Stimulated activated memory B cell treated with anti-CD40 and anti-IgM and Interleukin-4, amounts not matched to agents 10 μg/mL and 1 μg/mL and 100 μg/mL, for 72 hours (primary cell): ENCODE measurements around the gene CD200R1.

Experiments used
- ATAC-seq: fragments of 150-1000 bp; cut with Tn5 transposase; 2 replicates; pipeline ENCODE4 v1.10.0; 2021
- H3K27ac Mint-ChIP-seq: one replicate; pipeline ENCODE4 v1.8.0; 2022; ENCODE audit warnings: mild to moderate bottlenecking, mixed read lengths
- H3K27me3 Mint-ChIP-seq: one replicate; pipeline ENCODE4 v1.8.0; 2022; ENCODE audit warnings: mixed read lengths
- H3K36me3 Mint-ChIP-seq: one replicate; pipeline ENCODE4 v1.8.0; 2022; ENCODE audit warnings: mixed read lengths
- H3K4me1 Mint-ChIP-seq: one replicate; pipeline ENCODE4 v1.8.0; 2022; ENCODE audit warnings: mixed read lengths
- H3K4me3 Mint-ChIP-seq: one replicate; pipeline ENCODE4 v1.8.0; 2022; ENCODE audit warnings: mild to moderate bottlenecking, moderate library complexity, mixed read lengths
- H3K9me3 Mint-ChIP-seq: one replicate; pipeline ENCODE4 v1.8.0; 2022; ENCODE audit warnings: mixed read lengths

CD200R1 gene

DNA sequence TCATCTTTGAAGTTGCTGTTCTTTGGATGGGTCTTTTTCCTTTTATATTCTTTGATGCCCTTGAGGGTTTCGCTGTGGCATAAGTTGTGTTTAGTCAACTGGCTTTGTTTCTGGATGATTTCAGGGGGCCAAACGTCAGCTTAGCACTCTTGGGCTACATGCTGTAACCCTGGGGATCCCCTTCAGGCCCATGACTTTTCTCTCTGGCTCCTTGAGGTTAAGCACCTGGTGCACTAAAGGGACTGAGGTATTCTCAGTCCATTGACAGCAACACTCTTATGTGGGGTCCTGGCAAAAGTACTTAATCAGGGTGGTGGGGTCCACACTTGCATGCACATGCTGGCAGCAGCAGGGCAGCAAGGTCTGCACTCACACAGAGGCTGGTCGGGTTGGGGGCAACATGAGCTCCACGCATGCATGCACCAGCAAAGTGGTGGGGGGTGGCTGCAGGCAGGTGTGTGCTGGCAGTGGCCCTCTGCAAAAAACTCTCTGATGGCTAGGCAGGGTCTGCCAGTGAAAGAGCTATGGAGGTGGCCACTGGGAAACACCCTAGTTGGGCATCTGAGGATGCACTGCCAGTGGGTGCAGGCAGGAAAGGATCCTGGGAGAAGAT lies 90.1 kb downstream of the CD200R1 start:
- ATAC-seq, result no peak
- Mint-ChIP-seq H3K9me3 (peaks cover 4% of the 10 kb centered on the region), H3K27ac (no peak overlapping the region), H3K4me3 (no peak overlapping the region), H3K27me3 (no peaks in the 10 kb centered on the region), H3K36me3 (peaks cover 5% of the 10 kb centered on the region), H3K4me1 (peaks cover 47% of the 10 kb centered on the region)

DNA sequence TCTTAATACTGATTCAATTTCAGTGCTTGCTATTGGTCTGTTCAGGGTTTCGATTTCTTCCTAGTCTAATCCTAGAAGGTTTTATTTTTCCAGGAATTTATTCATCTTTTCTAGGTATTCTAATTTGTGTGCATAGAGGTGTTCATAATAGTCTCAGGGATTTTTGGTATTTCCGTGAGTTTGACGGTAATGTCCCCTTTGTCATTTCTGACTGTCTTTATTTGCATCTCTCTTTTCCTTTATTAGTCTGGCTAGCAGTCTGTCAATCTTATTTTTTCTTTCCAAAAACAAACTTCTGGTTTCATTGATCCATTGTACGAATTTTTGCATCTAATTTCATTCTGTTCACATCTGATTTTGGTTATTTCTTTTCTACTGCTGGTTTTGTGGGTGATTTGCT lies 93.0 kb downstream of the CD200R1 start:
- H3K9me3 Mint-ChIP-seq, result peaks cover 6% of the 10 kb centered on the region
- H3K4me1 Mint-ChIP-seq, result peaks cover 32% of the 10 kb centered on the region
- no peak for ATAC-seq
- H3K36me3 Mint-ChIP-seq, result peaks cover 6% of the 10 kb centered on the region
- H3K27me3 Mint-ChIP-seq, result no peaks in the 10 kb centered on the region
- peak overlapping the region; percentile 6 for H3K27ac Mint-ChIP-seq
- peak overlapping the region; percentile 44 for H3K4me3 Mint-ChIP-seq

DNA sequence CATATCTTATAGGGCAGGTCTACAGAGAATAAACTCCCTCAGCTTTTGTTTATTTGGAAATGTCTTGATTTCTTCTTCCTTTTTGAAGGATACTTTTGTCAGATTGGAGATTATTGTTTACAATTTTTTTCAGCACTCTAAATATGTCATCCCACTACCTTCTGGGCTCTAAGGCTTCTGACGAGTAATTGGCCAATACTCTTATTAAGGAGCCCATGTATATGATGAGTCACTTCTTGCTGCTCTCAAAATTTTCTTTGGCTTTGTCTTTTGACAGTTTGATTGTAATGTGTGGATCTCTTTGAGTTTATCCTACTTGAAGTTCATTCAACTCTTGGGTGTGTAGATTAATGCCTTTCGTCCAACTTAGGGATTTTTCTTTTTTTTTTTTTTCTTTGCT lies 99.3 kb downstream of the CD200R1 start:
- Mint-ChIP-seq H3K4me3 (no peak overlapping the region), H3K9me3 (peaks cover 15% of the 10 kb centered on the region), H3K27me3 (no peaks in the 10 kb centered on the region), H3K27ac (peak overlapping the region; percentile 21), H3K4me1 (peaks cover 51% of the 10 kb centered on the region), H3K36me3 (peaks cover 19% of the 10 kb centered on the region)
- no peak for ATAC-seq

DNA sequence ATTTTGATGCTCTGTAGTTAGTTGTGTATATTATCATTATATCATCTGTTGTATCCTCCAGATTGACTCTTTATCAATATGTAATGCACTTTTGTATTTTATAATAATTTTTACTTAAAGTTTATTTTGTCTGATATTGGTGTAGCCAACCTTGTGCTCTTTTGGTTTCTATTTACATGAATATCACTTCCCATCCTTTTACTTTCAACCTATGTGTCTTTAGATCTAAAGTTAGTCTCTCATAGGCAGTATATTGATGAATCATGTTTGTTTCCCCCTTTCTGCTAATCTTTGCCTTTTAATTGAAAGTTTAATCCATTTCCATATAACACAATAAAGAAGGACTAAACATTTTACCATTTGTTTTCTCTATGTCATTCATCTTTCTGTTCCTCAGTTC lies 100.2 kb downstream of the CD200R1 start:
- H3K4me1 Mint-ChIP-seq, result peaks cover 45% of the 10 kb centered on the region
- no peak for ATAC-seq
- H3K4me3 Mint-ChIP-seq, result peak overlapping the region; percentile 47
- H3K27me3 Mint-ChIP-seq, result no peaks in the 10 kb centered on the region
- H3K27ac Mint-ChIP-seq, result peak overlapping the region; percentile 21
- H3K9me3 Mint-ChIP-seq, result peaks cover 14% of the 10 kb centered on the region
- peaks cover 14% of the 10 kb centered on the region for H3K36me3 Mint-ChIP-seq

DNA sequence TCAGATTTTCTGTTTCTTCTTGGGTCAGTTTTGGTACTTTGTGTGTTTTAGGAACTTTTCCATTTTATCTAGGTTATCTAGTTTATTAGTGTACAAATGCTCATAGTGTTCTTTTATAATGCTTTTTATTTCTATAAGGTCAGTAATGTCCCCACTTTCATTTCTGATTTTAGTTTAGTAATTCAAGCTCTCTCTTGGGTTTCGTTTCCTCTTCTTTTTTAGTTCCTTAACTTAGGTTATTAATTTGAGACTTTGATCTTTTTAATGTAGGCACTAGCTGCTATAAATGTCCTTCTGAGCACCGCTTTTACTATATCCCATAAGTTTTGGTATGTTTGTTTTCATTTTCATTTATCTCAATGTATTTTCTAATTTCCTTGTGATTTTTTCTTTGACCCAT lies 101.3 kb downstream of the CD200R1 start:
- peaks cover 17% of the 10 kb centered on the region for H3K9me3 Mint-ChIP-seq
- peaks cover 19% of the 10 kb centered on the region for H3K36me3 Mint-ChIP-seq
- no peaks in the 10 kb centered on the region for H3K27me3 Mint-ChIP-seq
- H3K4me3 Mint-ChIP-seq, result peak overlapping the region; percentile 69
- ATAC-seq, result peak; percentile 62
- H3K27ac Mint-ChIP-seq, result peak overlapping the region; percentile 21
- peaks cover 44% of the 10 kb centered on the region for H3K4me1 Mint-ChIP-seq

DNA sequence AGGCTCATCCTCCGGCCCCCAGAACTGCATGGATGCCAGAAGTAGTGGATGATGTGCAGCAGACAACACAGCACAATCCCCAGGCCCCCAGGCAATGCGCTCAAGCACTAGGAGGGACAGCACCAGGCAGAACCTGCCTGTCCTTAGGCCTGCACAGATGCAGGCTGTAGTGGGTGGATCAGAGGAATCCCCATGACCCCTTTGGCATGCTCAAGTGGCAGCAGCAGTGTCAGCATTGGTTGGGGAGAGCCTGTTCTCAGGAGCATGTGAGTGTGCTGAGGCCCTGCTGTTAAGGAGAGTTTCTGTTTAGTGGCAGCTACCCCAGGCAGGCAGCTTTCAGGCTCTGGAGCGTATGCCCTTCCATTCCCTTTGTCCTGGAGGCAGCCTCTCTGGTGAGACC lies 103.2 kb downstream of the CD200R1 start:
- H3K4me1 Mint-ChIP-seq, result peaks cover 44% of the 10 kb centered on the region
- H3K27me3 Mint-ChIP-seq, result no peaks in the 10 kb centered on the region
- peaks cover 19% of the 10 kb centered on the region for H3K36me3 Mint-ChIP-seq
- no peak for ATAC-seq
- no peak overlapping the region for H3K4me3 Mint-ChIP-seq
- no peak overlapping the region for H3K27ac Mint-ChIP-seq
- H3K9me3 Mint-ChIP-seq, result peaks cover 19% of the 10 kb centered on the region
